Skeletal muscle satellite cell (primary cell): Measurements from ENCODE around the gene AHRR.
A peak's percentile ranks its signal among the peaks of the same experiment; 100 is the strongest.
"Not testable (repeated sequence)": the region's sequence is repeated elsewhere in the genome, so short reads cannot be mapped to it uniquely, and the experiment has no call there.

Experiments used
- H3K27me3 ChIP-seq: 2 replicates; pipeline ENCODE4 v1.7.0; 2013; ENCODE audit warnings: low read length; ENCODE audit not compliant: control insufficient read depth, insufficient read depth
- H3K36me3 ChIP-seq: 2 replicates; pipeline ENCODE4 v1.7.0; 2013; ENCODE audit warnings: mild to moderate bottlenecking, control low read depth, low read length; ENCODE audit not compliant: insufficient read depth
- H3K4me1 ChIP-seq: 2 replicates; pipeline ENCODE4 v1.7.0; 2013; ENCODE audit warnings: low read length; ENCODE audit not compliant: control insufficient read depth, insufficient read depth
- H3K4me2 ChIP-seq: 2 replicates; pipeline ENCODE4 v1.7.0; 2013; ENCODE audit warnings: mild to moderate bottlenecking, low read length
- H3K4me3 ChIP-seq: 2 replicates; pipeline ENCODE4 v1.7.0; 2013; ENCODE audit warnings: low read length
- H3K9ac ChIP-seq: 2 replicates; pipeline ENCODE4 v1.7.0; 2013; ENCODE audit warnings: mild to moderate bottlenecking, low read depth, low read length, moderate library complexity
- H3K9me3 ChIP-seq: replicated peaks from 2 replicates; pipeline ENCODE4 v1.7.0; 2013; ENCODE audit warnings: mild to moderate bottlenecking, control low read depth, low read length

The AHRR gene

GRCh38 chr5:378976-379742 is 57.6 kb downstream of the AHRR start:
- peaks cover 42% of the 10 kb centered on the region for H3K4me1 ChIP-seq
- peak overlapping the region; percentile 23 for H3K9ac ChIP-seq
- H3K4me2 ChIP-seq: no peak overlapping the region
- peaks cover 4% of the 10 kb centered on the region for H3K9me3 ChIP-seq
- no peaks in the 10 kb centered on the region for H3K27me3 ChIP-seq
- no peak overlapping the region for H3K4me3 ChIP-seq
- H3K36me3 ChIP-seq: peaks cover 22% of the 10 kb centered on the region

- Histone ChIP-seq H3K9me3 (peaks cover 4% of the 10 kb centered on the region), H3K4me3 (no peak overlapping the region), H3K4me2 (no peak overlapping the region), H3K4me1 (peaks cover 30% of the 10 kb centered on the region), H3K9ac (peak overlapping the region; percentile 37), H3K27me3 (no peaks in the 10 kb centered on the region), H3K36me3 (peaks cover 31% of the 10 kb centered on the region)
Observed at GRCh38 chr5:380701-381309, 59.3 kb downstream of the AHRR start.

GRCh38 chr5:383066-383465 is 61.6 kb downstream of the AHRR start:
- peaks cover 33% of the 10 kb centered on the region for H3K36me3 ChIP-seq
- H3K4me1 ChIP-seq: peaks cover 26% of the 10 kb centered on the region
- H3K4me2 ChIP-seq: no peak overlapping the region
- no peak overlapping the region for H3K4me3 ChIP-seq
- H3K9me3 ChIP-seq: peaks cover 4% of the 10 kb centered on the region
- H3K27me3 ChIP-seq: no peaks in the 10 kb centered on the region
- no peak overlapping the region for H3K9ac ChIP-seq

GRCh38 chr5:383621-384020 is 62.1 kb downstream of the AHRR start:
- Histone ChIP-seq H3K27me3 (no peaks in the 10 kb centered on the region), H3K9ac (no peak overlapping the region), H3K36me3 (peaks cover 37% of the 10 kb centered on the region), H3K4me1 (peaks cover 21% of the 10 kb centered on the region), H3K9me3 (peaks cover 4% of the 10 kb centered on the region), H3K4me2 (no peak overlapping the region), H3K4me3 (no peak overlapping the region)

- H3K9me3 ChIP-seq, H3K9ac ChIP-seq, H3K27me3 ChIP-seq, H3K4me2 ChIP-seq, H3K4me3 ChIP-seq: not testable (repeated sequence)
- Histone ChIP-seq H3K36me3 (peaks cover 38% of the 10 kb centered on the region), H3K4me1 (peaks cover 11% of the 10 kb centered on the region)
Observed at GRCh38 chr5:384576-384975, 63.1 kb downstream of the AHRR start.

- Histone ChIP-seq H3K9ac (no peak overlapping the region), H3K36me3 (peaks cover 43% of the 10 kb centered on the region), H3K4me1 (peaks cover 6% of the 10 kb centered on the region), H3K27me3 (no peaks in the 10 kb centered on the region), H3K4me3 (no peak overlapping the region), H3K9me3 (peaks cover 4% of the 10 kb centered on the region), H3K4me2 (no peak overlapping the region)
Observed at GRCh38 chr5:385321-385720, 63.8 kb downstream of the AHRR start.

- Histone ChIP-seq H3K9ac (no peak overlapping the region), H3K4me1 (no peaks in the 10 kb centered on the region), H3K36me3 (peaks cover 40% of the 10 kb centered on the region), H3K27me3 (no peaks in the 10 kb centered on the region), H3K4me3 (no peak overlapping the region), H3K9me3 (peaks cover 4% of the 10 kb centered on the region), H3K4me2 (no peak overlapping the region)
Observed at GRCh38 chr5:386432-387341, 65.2 kb downstream of the AHRR start.

DNA sequence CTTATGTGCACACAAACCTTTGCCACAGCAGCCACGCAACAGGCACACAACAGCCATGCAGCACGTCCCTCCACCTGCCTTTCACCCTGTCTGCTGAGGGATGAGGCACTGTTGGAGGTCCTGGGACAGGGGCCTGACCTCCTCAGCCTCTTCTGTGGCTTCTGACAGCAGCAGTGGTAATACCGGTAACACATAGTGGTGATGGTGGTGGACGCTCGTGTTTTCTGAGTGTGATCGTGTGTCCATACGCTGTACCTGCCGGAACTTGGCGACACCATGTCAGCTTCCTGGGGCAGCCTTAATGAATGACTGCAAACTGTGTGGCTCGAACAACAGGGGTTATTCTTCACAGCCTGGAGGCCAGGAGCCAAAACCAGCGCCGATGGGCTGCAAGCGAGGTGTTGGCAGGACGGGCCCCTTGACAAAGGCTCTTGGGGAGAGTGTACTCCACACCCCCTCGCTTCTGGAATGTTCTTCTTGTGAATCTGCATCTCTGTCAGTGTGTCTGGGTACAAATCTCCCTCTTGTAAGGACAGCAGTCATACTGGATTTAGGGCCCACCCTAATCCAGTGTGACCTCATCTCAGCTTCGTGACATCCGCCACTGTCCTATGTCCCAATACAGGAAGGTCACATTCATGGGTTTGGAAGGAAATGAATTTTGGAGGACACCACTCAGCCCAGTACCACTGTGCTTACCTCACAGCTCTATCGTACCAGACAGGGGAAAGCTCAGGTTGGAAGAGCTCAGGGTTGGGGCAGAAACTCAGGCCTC is 66.2 kb downstream of the AHRR start:
- no peak overlapping the region for H3K4me2 ChIP-seq
- peaks cover 40% of the 10 kb centered on the region for H3K36me3 ChIP-seq
- H3K27me3 ChIP-seq: no peaks in the 10 kb centered on the region
- peaks cover 3% of the 10 kb centered on the region for H3K4me1 ChIP-seq
- H3K9me3 ChIP-seq: no peaks in the 10 kb centered on the region
- H3K4me3 ChIP-seq: no peak overlapping the region
- H3K9ac ChIP-seq: no peak overlapping the region

GRCh38 chr5:388266-389196 is 67.0 kb downstream of the AHRR start:
- H3K4me3 ChIP-seq: no peak overlapping the region
- no peaks in the 10 kb centered on the region for H3K27me3 ChIP-seq
- no peak overlapping the region for H3K9ac ChIP-seq
- no peak overlapping the region for H3K4me2 ChIP-seq
- no peaks in the 10 kb centered on the region for H3K9me3 ChIP-seq
- H3K36me3 ChIP-seq: peaks cover 40% of the 10 kb centered on the region
- H3K4me1 ChIP-seq: peaks cover 11% of the 10 kb centered on the region

DNA sequence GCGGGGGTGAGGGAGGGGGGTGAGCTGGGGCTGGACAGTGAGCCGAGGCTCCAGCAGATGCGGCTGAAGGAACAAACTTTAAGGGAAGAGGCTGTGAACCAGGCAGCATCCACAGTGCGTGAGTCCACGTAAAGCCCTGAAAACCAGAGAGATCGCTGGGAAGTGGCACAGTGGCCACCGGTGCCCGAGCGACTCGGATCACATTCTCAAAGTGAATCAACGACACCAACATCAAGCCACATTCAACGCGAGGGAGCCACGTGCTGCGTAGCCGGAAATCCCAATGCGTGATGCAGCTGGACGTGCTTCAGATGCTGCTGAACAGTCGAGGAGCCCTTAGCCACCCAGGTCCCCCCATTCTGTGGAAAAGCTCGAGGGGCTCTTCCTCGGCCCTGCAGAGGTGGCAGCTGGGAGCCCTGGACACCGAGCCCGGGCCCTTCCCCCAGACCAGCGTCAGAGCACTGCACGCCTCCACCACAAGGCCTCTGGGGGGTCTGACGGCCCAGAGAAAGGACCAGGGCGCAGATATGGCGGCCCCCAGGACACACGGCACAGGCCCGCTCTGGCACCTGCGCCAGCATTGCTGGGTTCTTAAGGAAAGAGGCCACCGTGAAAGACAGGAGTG is 67.8 kb downstream of the AHRR start:
- H3K4me3 ChIP-seq: no peak overlapping the region
- peaks cover 40% of the 10 kb centered on the region for H3K36me3 ChIP-seq

More for the DNA sequence above, 67.8 kb downstream of the AHRR start:
- Histone ChIP-seq H3K4me2 (no peak overlapping the region), H3K9me3 (no peaks in the 10 kb centered on the region), H3K9ac (no peak overlapping the region), H3K27me3 (no peaks in the 10 kb centered on the region), H3K4me1 (peaks cover 16% of the 10 kb centered on the region)
